HepG2 (cell line): ENCODE measurements around the gene BOLA3. TPM values are rescaled to one million over a fixed set of nuclear protein-coding genes. Genes with fewer than 3 reads are reported as not detected.

Experiments used
- ADNP ChIP-seq: sonication (generic); formaldehyde crosslinking; IDR thresholded peaks from 2 replicates; pipeline ENCODE4 v1.4.0; 2020; ENCODE audit warnings: missing genetic modification reagents
- BRD4 ChIP-seq: sonication (generic); formaldehyde crosslinking; IDR thresholded peaks from 2 replicates; pipeline ENCODE4 v1.4.0; 2020; ENCODE audit warnings: missing genetic modification reagents
- CC2D1A ChIP-seq: sonication (generic); formaldehyde crosslinking; IDR thresholded peaks from 2 replicates; pipeline ENCODE4 v1.8.1; 2023; ENCODE audit warnings: mild to moderate bottlenecking, missing genetic modification reagents
- EEA1 ChIP-seq: sonication (generic); formaldehyde crosslinking; IDR thresholded peaks from 2 replicates; pipeline ENCODE4 v1.5.1; 2020; ENCODE audit warnings: mild to moderate bottlenecking, missing genetic modification reagents, borderline replicate concordance
- FOXP4 ChIP-seq: sonication (generic); formaldehyde crosslinking; IDR thresholded peaks from 2 replicates; pipeline ENCODE4 v1.4.0; 2020; ENCODE audit warnings: missing genetic modification reagents
- KLF6 ChIP-seq: IDR thresholded peaks from 2 replicates; pipeline ENCODE4 v1.8.0; 2016; ENCODE audit warnings: missing biosample characterization, missing genetic modification reagents
- THAP8 ChIP-seq: sonication (generic); formaldehyde crosslinking; IDR thresholded peaks from 2 replicates; pipeline ENCODE4 v1.5.1; 2020; ENCODE audit warnings: missing genetic modification reagents, mild to moderate bottlenecking, borderline replicate concordance
- ZBTB2 ChIP-seq: sonication (generic); formaldehyde crosslinking; IDR thresholded peaks from 2 replicates; pipeline ENCODE4 v1.8.0; 2022; ENCODE audit warnings: low read depth, missing genetic modification reagents
- ZNF142 ChIP-seq: sonication (generic); formaldehyde crosslinking; IDR thresholded peaks from 2 replicates; pipeline ENCODE4 v1.4.0; 2020; ENCODE audit warnings: missing genetic modification reagents
- ZNF160 ChIP-seq: sonication (generic); formaldehyde crosslinking; IDR thresholded peaks from 2 replicates; pipeline ENCODE4 v1.8.0; 2022; ENCODE audit warnings: mild to moderate bottlenecking, inconsistent platforms, missing genetic modification reagents
- ZNF234 ChIP-seq: sonication (generic); formaldehyde crosslinking; conservative IDR thresholded peaks from 2 replicates; pipeline ENCODE4 v1.5.1; 2020; ENCODE audit warnings: mild to moderate bottlenecking, missing genetic modification reagents
- ZNF337 ChIP-seq: sonication (generic); formaldehyde crosslinking; IDR thresholded peaks from 2 replicates; pipeline ENCODE4 v1.5.1; 2020; ENCODE audit warnings: missing genetic modification reagents, low read depth, mild to moderate bottlenecking, borderline replicate concordance
- ZNF510 ChIP-seq: sonication (generic); formaldehyde crosslinking; IDR thresholded peaks from 2 replicates; pipeline ENCODE4 v1.4.0; 2020; ENCODE audit warnings: low read depth, mild to moderate bottlenecking, missing genetic modification reagents
- ZNF597 ChIP-seq: sonication (generic); formaldehyde crosslinking; IDR thresholded peaks from 2 replicates; pipeline ENCODE4 v1.5.0; 2020; ENCODE audit warnings: missing genetic modification reagents
- ZNF672 ChIP-seq: sonication (generic); formaldehyde crosslinking; IDR thresholded peaks from 2 replicates; pipeline ENCODE4 v1.8.1; 2022; ENCODE audit warnings: missing genetic modification reagents
- ZNF883 ChIP-seq: sonication (generic); formaldehyde crosslinking; IDR thresholded peaks from 2 replicates; pipeline ENCODE4 v1.5.1; 2020; ENCODE audit warnings: mild to moderate bottlenecking, missing genetic modification reagents; ENCODE audit errors: not compliant biosample characterization
- ZSCAN30 ChIP-seq: sonication (generic); formaldehyde crosslinking; IDR thresholded peaks from 2 replicates; pipeline ENCODE4 v1.5.0; 2020; ENCODE audit warnings: mild to moderate bottlenecking, missing genetic modification reagents
- polyA plus RNA-seq, 8 experiments: library from polyadenylated mRNA; depleted of rRNA in 3 of 8; stranded (reverse) in 7 of 8; unstranded in 1 of 8; fragments of >200 nt; fragmentation: Illumina TruSeq in 4 of 8; extraction: Trizol in 4 of 8; gene quantifications; 2 replicates each; pipeline versions ENCODE4 v1.2.1 to v1.2.3, GENCODE V29; 2011 to 2016; ENCODE audit warnings: low read depth in 4 of 8, missing spikeins in 1 of 8, mixed read lengths in 1 of 8; ENCODE audit not compliant: insufficient read depth in 1 of 8
- total RNA-seq, 5 experiments: library from RNA; depleted of rRNA; stranded (reverse); fragments of >200 nt; fragmentation: Illumina TruSeq; extraction: Trizol; gene quantifications; 2 replicates each; pipeline ENCODE4 v1.2.3, GENCODE V29; 2016; ENCODE audit warnings: low read depth in 1 of 5

The BOLA3 gene
- total and polyA plus RNA-seq, 2 of the 13 experiments (the other 11 are each of a cell fraction or from before 2014, with no cell fraction given), result 89.7 to 170 TPM

- TF ChIP-seq ZBTB2 (CRISPR knock-in tag), result peak; percentile 77
- TF ChIP-seq ZSCAN30 (CRISPR knock-in tag), result no peak
- peak; percentile 88 for TF ChIP-seq ZNF337 (CRISPR knock-in tag)
- no peak; the same call in 1 of the 2 replicates for TF ChIP-seq ZNF142
- no peak for TF ChIP-seq ZNF234 (CRISPR knock-in tag)
- TF ChIP-seq ZNF510 (CRISPR knock-in tag), result peak; percentile 63; the same call in 1 of the 2 replicates
- TF ChIP-seq KLF6 (CRISPR knock-in tag), result peak; percentile 93
- no peak for TF ChIP-seq FOXP4
- peak; percentile 66; the same call in 1 of the 2 replicates for TF ChIP-seq ADNP (CRISPR knock-in tag)
- peak; percentile 99 for TF ChIP-seq BRD4 (CRISPR knock-in tag)
- TF ChIP-seq ZNF883 (CRISPR knock-in tag), result peak; percentile 98
- 0 out of 2 replicates have a peak, but pooled peaks have one; percentile 52 for TF ChIP-seq THAP8 (CRISPR knock-in tag)
- TF ChIP-seq ZNF160 (CRISPR knock-in tag), result peak; percentile 38; the same call in 1 of the 2 replicates
- no peak; the same call in 1 of the 2 replicates for TF ChIP-seq EEA1 (CRISPR knock-in tag)
- no peak for TF ChIP-seq ZNF672 (CRISPR knock-in tag)
- no peak for TF ChIP-seq CC2D1A (CRISPR knock-in tag)
- TF ChIP-seq ZNF597 (CRISPR knock-in tag), result no peak
Measured at GRCh38 chr2:74119912-74120825, 27.5 kb downstream of the BOLA3 start (continued).
